Lower leg skin (tissue), 4 donors: ENCODE results near the gene RNF181. TPM values are rescaled to one million over a fixed set of nuclear protein-coding genes. Genes with fewer than 3 reads are reported as not detected.

Source experiments
- DNase-seq, 2 donors: peaks; one replicate each; pipeline ENCODE4 v3.0.0-alpha.2; 2019; ENCODE audit warnings: low spot score in 2 of 2
- H3K4me3 ChIP-seq: fragments of 200-600 bp; sonication (generic); 2 replicates; pipeline ENCODE4 v1.5.1; 2017; ENCODE audit warnings: mild to moderate bottlenecking, low read depth; ENCODE audit not compliant: poor library complexity, severe bottlenecking
- CTCF ChIP-seq, 3 donors: fragments of 450-650 bp; IDR thresholded peaks; one replicate each; pipeline ENCODE4 v1.5.1; 2016; ENCODE audit warnings: antibody characterized with exemption in 3 of 3, mild to moderate bottlenecking in 3 of 3, moderate library complexity in 2 of 3
- POLR2A ChIP-seq, 2 donors: fragments of 450-650 bp; IDR thresholded peaks; one replicate each; pipeline ENCODE4 v1.6.1; 2016 to 2017; ENCODE audit warnings: antibody characterized with exemption in 2 of 2, mild to moderate bottlenecking in 1 of 2, moderate library complexity in 1 of 2
- WGBS, 2 donors: methylation state at CpG; one replicate each; pipeline ENCODE4 v1.1.5; 2018; 5-methylcytosine and 5-hydroxymethylcytosine counted together
- intact Hi-C: fragments of 100-400 bp; cut with DNase I; formaldehyde crosslinking; loops from one replicate; pipeline ENCODE4 v1.15.0; 2023; ENCODE audit warnings: low total_unique reads
- total RNA-seq, 4 donors: library from RNA; depleted of rRNA; stranded (reverse); fragments of >200 nt; gene quantifications; one replicate each; pipeline ENCODE4 v1.1.0, GENCODE V29; 2016

RNF181 gene
- total RNA-seq, 4 donors from 2014 or later: 63.1 to 114 (median 107) TPM

DNA sequence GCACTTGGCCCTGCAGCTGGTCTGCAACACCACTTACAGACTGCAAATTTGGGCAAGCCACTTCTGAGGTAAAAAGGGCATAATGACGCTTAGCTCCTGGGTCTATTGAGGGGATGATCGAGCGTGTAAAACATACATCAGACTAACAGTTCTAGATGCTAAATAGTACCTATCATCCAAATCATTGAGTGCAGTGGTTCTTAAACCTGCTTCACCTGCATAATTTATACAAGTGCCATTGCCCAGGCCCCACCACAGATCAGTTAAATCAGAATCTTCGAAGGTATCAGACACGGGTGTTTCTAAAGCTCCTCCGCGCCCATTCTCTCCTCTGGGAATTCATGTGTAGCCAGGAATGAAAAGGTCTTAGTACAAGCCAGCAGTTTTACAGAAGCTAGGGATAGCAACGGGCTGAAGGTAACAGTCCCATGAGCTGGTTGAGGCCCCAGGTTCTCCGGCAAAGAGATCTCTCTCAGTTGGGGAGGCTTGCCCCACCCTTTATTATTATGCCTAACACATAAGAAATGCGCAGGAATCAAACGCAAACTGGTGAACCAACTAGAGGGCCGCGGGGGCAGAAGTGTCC, 737 bp upstream of the RNF181 start:
- 18% methylated on average over 13 of the region's 13 CpGs for WGBS, 2 donors
- DNase-seq: no peak
- intact Hi-C loops: no loop called here
- no peak for TF ChIP-seq POLR2A (IDR thresholded peaks at IDR 0.05)
- TF ChIP-seq CTCF (IDR thresholded peaks at IDR 0.05): no peak
- peak overlapping the region; percentile 27 for H3K4me3 ChIP-seq

GRCh38 chr2:85596026-85596333, 435 bp downstream of the RNF181 start:
- intact Hi-C loops: no loop called here
- WGBS, 2 donors: 0 to 1% methylated on average over 10 of the region's 10 CpGs
- no peak for DNase-seq
- H3K4me3 ChIP-seq: peak overlapping the region; percentile 81
- no peak for TF ChIP-seq CTCF (IDR thresholded peaks at IDR 0.05)
- no peak for TF ChIP-seq POLR2A (IDR thresholded peaks at IDR 0.05)

GRCh38 chr2:85596486-85597143, 1.1 kb downstream of the RNF181 start:
- TF ChIP-seq CTCF (IDR thresholded peaks at IDR 0.05): no peak
- TF ChIP-seq POLR2A (IDR thresholded peaks at IDR 0.05): no peak
- DNase-seq: no peak
- WGBS, 2 donors: 74 to 76% methylated on average over 3 of the region's 3 CpGs
- intact Hi-C loops: no loop called here
- H3K4me3 ChIP-seq: no peak overlapping the region

GRCh38 chr2:85597241-85597640, 1.7 kb downstream of the RNF181 start:
- 81 to 86% methylated on average over 5 of the region's 5 CpGs for WGBS, 2 donors
- intact Hi-C loops: no loop called here
- no peak overlapping the region for H3K4me3 ChIP-seq
- TF ChIP-seq CTCF (IDR thresholded peaks at IDR 0.05) (no peak), POLR2A (IDR thresholded peaks at IDR 0.05) (no peak)
- no peak for DNase-seq

GRCh38 chr2:85598594-85599340, 3.2 kb downstream of the RNF181 start:
- intact Hi-C loops: no loop called here
- H3K4me3 ChIP-seq: no peak overlapping the region
- WGBS, 2 donors: 75 to 79% methylated on average over 14 of the region's 14 CpGs
- TF ChIP-seq POLR2A (IDR thresholded peaks at IDR 0.05) (no peak), CTCF (IDR thresholded peaks at IDR 0.05) (no peak)
- DNase-seq: no peak
